ENCODE measurements around the gene ZNF639. TPM values are rescaled to one million over a fixed set of nuclear protein-coding genes. Genes with fewer than 3 reads are reported as not detected.

Gene ZNF639
- total RNA-seq, 2 donors from 2014 or later, result 41.1 to 42.0 TPM

GRCh38 chr3:179321668-179322285, 1.1 kb upstream of the ZNF639 start:
- Mint-ChIP-seq H3K4me3 (peak overlapping the region; percentile 84), H3K27me3 (ENCODE audit: insufficient read depth) (peaks cover 1% of the 10 kb centered on the region), H3K36me3 (ENCODE audit: low read depth) (peaks cover 11% of the 10 kb centered on the region), H3K27ac (no peak overlapping the region), H3K4me1 (peaks cover 17% of the 10 kb centered on the region), H3K9me3 (no peaks in the 10 kb centered on the region)
- no peak overlapping the region for H3K9ac ChIP-seq (ENCODE audit: extremely low read depth, low read length, poor library complexity, severe bottlenecking)
- no peaks in the 10 kb centered on the region for H3K27me3 ChIP-seq (ENCODE audit: control insufficient read depth, insufficient read depth, low read length, poor library complexity, severe bottlenecking)
- peak; percentile 68 for DNase-seq
- no peaks in the 10 kb centered on the region for H3K9me3 ChIP-seq (ENCODE audit: control insufficient read depth, low read length)
- no peak overlapping the region for H3K27ac ChIP-seq (ENCODE audit: low read depth, low read length)
- no peaks in the 10 kb centered on the region for H3K4me1 ChIP-seq (ENCODE audit: control insufficient read depth, insufficient read depth, low read length)
- H3K36me3 ChIP-seq (ENCODE audit: control insufficient read depth, insufficient read depth, low read length), result peaks cover 19% of the 10 kb centered on the region
- peak; percentile 76 for TF ChIP-seq CTCF (conservative IDR thresholded peaks at IDR 0.05)
- WGBS, 2 experiments (ENCODE audit: insufficient coverage in 1 of 2, insufficient read length in 1 of 2), result 65% methylated on average over 9 to 10 of the region's 10 CpGs
- peak overlapping the region; percentile 97 for H3K4me3 ChIP-seq (ENCODE audit: low read length)

GRCh38 chr3:179323197-179324110, 623 bp downstream of the ZNF639 start:
- H3K27ac ChIP-seq (ENCODE audit: low read depth, low read length), result peak overlapping the region; percentile 55
- no peaks in the 10 kb centered on the region for H3K27me3 ChIP-seq (ENCODE audit: control insufficient read depth, insufficient read depth, low read length, poor library complexity, severe bottlenecking)
- DNase-seq, result peak; percentile 83
- Mint-ChIP-seq H3K27ac (peak overlapping the region; percentile 93), H3K4me1 (peaks cover 17% of the 10 kb centered on the region), H3K9me3 (no peaks in the 10 kb centered on the region), H3K4me3 (peak overlapping the region; percentile 84), H3K36me3 (ENCODE audit: low read depth) (peaks cover 22% of the 10 kb centered on the region), H3K27me3 (ENCODE audit: insufficient read depth) (peaks cover 1% of the 10 kb centered on the region)
- peak overlapping the region; percentile 97 for H3K4me3 ChIP-seq (ENCODE audit: low read length)
- H3K9ac ChIP-seq (ENCODE audit: extremely low read depth, low read length, poor library complexity, severe bottlenecking), result peak overlapping the region; percentile 93
- H3K9me3 ChIP-seq (ENCODE audit: control insufficient read depth, low read length), result no peaks in the 10 kb centered on the region
- H3K36me3 ChIP-seq (ENCODE audit: control insufficient read depth, insufficient read depth, low read length), result peaks cover 35% of the 10 kb centered on the region
- TF ChIP-seq CTCF (conservative IDR thresholded peaks at IDR 0.05), result no peak
- no peaks in the 10 kb centered on the region for H3K4me1 ChIP-seq (ENCODE audit: control insufficient read depth, insufficient read depth, low read length)
- 0% methylated on average over 28 to 81 of the region's 81 CpGs for WGBS, 2 experiments (ENCODE audit: insufficient coverage in 1 of 2, insufficient read length in 1 of 2)

GRCh38 chr3:179324270-179324754, 1.5 kb downstream of the ZNF639 start:
- Histone ChIP-seq H3K9ac (ENCODE audit: extremely low read depth, low read length, poor library complexity, severe bottlenecking) (peak overlapping the region; percentile 93), H3K27ac (ENCODE audit: low read depth, low read length) (no peak overlapping the region), H3K9me3 (ENCODE audit: control insufficient read depth, low read length) (no peaks in the 10 kb centered on the region), H3K27me3 (ENCODE audit: control insufficient read depth, insufficient read depth, low read length, poor library complexity, severe bottlenecking) (no peaks in the 10 kb centered on the region), H3K36me3 (ENCODE audit: control insufficient read depth, insufficient read depth, low read length) (peaks cover 43% of the 10 kb centered on the region), H3K4me3 (ENCODE audit: low read length) (peak overlapping the region; percentile 97), H3K4me1 (ENCODE audit: control insufficient read depth, insufficient read depth, low read length) (no peaks in the 10 kb centered on the region)
- no peak for DNase-seq
- peaks cover 1% of the 10 kb centered on the region for H3K27me3 Mint-ChIP-seq (ENCODE audit: insufficient read depth)
- peak overlapping the region; percentile 33 for H3K27ac Mint-ChIP-seq
- WGBS, 2 experiments (ENCODE audit: insufficient coverage in 1 of 2, insufficient read length in 1 of 2), result 16 to 18% methylated on average over 6 to 8 of the region's 8 CpGs
- H3K4me3 Mint-ChIP-seq, result peak overlapping the region; percentile 84
- H3K4me1 Mint-ChIP-seq, result peaks cover 17% of the 10 kb centered on the region
- no peak for TF ChIP-seq CTCF (conservative IDR thresholded peaks at IDR 0.05)
- H3K9me3 Mint-ChIP-seq, result no peaks in the 10 kb centered on the region
- H3K36me3 Mint-ChIP-seq (ENCODE audit: low read depth), result peaks cover 28% of the 10 kb centered on the region

Measured in endodermal cell (in vitro differentiated cells).